HepG2 (cell line): ENCODE results near the gene SEPTIN10. TPM values are rescaled to one million over a fixed set of nuclear protein-coding genes. Genes with fewer than 3 reads are reported as not detected.

Experiments
- FOXC1 ChIP-seq: sonication (generic); formaldehyde crosslinking; IDR thresholded peaks from 2 replicates; pipeline ENCODE4 v1.8.0; 2022; ENCODE audit warnings: mild to moderate bottlenecking, missing genetic modification reagents, borderline replicate concordance
- HOXA3 ChIP-seq: sonication (generic); formaldehyde crosslinking; IDR thresholded peaks from 2 replicates; pipeline ENCODE4 v1.5.0; 2020; ENCODE audit warnings: missing genetic modification reagents
- HOXD1 ChIP-seq: sonication (generic); formaldehyde crosslinking; IDR thresholded peaks from 2 replicates; pipeline ENCODE4 v1.5.0; 2020; ENCODE audit warnings: missing genetic modification reagents
- KDM5B ChIP-seq: sonication (generic); formaldehyde crosslinking; IDR thresholded peaks from 2 replicates; pipeline ENCODE4 v1.4.0; 2020; ENCODE audit warnings: missing genetic modification reagents, mild to moderate bottlenecking, borderline replicate concordance
- NPAS2 ChIP-seq: sonication (generic); formaldehyde crosslinking; IDR thresholded peaks from 2 replicates; pipeline ENCODE4 v1.8.0; 2022; ENCODE audit warnings: mild to moderate bottlenecking, missing genetic modification reagents, borderline replicate concordance
- SMYD3 ChIP-seq: sonication (generic); formaldehyde crosslinking; IDR thresholded peaks from 2 replicates; pipeline ENCODE4 v1.8.1; 2023; ENCODE audit warnings: mild to moderate bottlenecking, missing genetic modification reagents
- TBX3 ChIP-seq: fragments of 450-650 bp; IDR thresholded peaks from 2 replicates; pipeline ENCODE4 v1.6.1; 2017; ENCODE audit warnings: antibody characterized with exemption, mild to moderate bottlenecking, inconsistent platforms, borderline replicate concordance
- ZBTB7A ChIP-seq: sonication (generic); formaldehyde crosslinking; IDR thresholded peaks from 2 replicates; pipeline ENCODE4 v1.8.0; 2022; ENCODE audit warnings: mild to moderate bottlenecking, missing genetic modification reagents
- ZFP90 ChIP-seq: sonication (generic); formaldehyde crosslinking; IDR thresholded peaks from 2 replicates; pipeline ENCODE4 v1.8.0; 2022; ENCODE audit warnings: missing genetic modification reagents, mild to moderate bottlenecking, inconsistent platforms, borderline replicate concordance
- ZMAT3 ChIP-seq: sonication (generic); formaldehyde crosslinking; conservative IDR thresholded peaks from 2 replicates; pipeline ENCODE4 v1.7.0; 2021; ENCODE audit warnings: missing genetic modification reagents
- ZNF253 ChIP-seq: sonication (generic); formaldehyde crosslinking; IDR thresholded peaks from 2 replicates; pipeline ENCODE4 v1.8.0; 2022; ENCODE audit warnings: mild to moderate bottlenecking, missing genetic modification reagents, borderline replicate concordance
- ZNF598 ChIP-seq: sonication (generic); formaldehyde crosslinking; IDR thresholded peaks from 2 replicates; pipeline ENCODE4 v1.5.1; 2020; ENCODE audit warnings: mild to moderate bottlenecking, missing genetic modification reagents, borderline replicate concordance
- ZNF777 ChIP-seq: sonication (generic); formaldehyde crosslinking; IDR thresholded peaks from 2 replicates; pipeline ENCODE4 v1.4.0; 2020; ENCODE audit warnings: missing genetic modification reagents
- ZNF839 ChIP-seq: sonication (generic); formaldehyde crosslinking; IDR thresholded peaks from 2 replicates; pipeline ENCODE4 v1.4.0; 2020; ENCODE audit warnings: missing genetic modification reagents, mild to moderate bottlenecking, borderline replicate concordance
- polyA plus RNA-seq, 8 experiments: library from polyadenylated mRNA; depleted of rRNA in 3 of 8; stranded (reverse) in 7 of 8; unstranded in 1 of 8; fragments of >200 nt; fragmentation: Illumina TruSeq in 4 of 8; extraction: Trizol in 4 of 8; gene quantifications; 2 replicates each; pipeline versions ENCODE4 v1.2.1 to v1.2.3, GENCODE V29; 2011 to 2016; ENCODE audit warnings: low read depth in 4 of 8, missing spikeins in 1 of 8, mixed read lengths in 1 of 8; ENCODE audit not compliant: insufficient read depth in 1 of 8
- total RNA-seq, 5 experiments: library from RNA; depleted of rRNA; stranded (reverse); fragments of >200 nt; fragmentation: Illumina TruSeq; extraction: Trizol; gene quantifications; 2 replicates each; pipeline ENCODE4 v1.2.3, GENCODE V29; 2016; ENCODE audit warnings: low read depth in 1 of 5
- TF ChIP-seq, protein P1 (sequence below): conservative IDR thresholded peaks from 2 replicates; pipeline ENCODE4 v1.6.1; 2018; ENCODE audit warnings: missing genetic modification reagents
- TF ChIP-seq, protein P2 (sequence below): sonication (generic); formaldehyde crosslinking; IDR thresholded peaks from 2 replicates; pipeline ENCODE4 v1.8.0; 2022; ENCODE audit warnings: missing genetic modification reagents, mild to moderate bottlenecking, inconsistent platforms, borderline replicate concordance
- TF ChIP-seq, protein P3 (sequence below): sonication (generic); formaldehyde crosslinking; IDR thresholded peaks from 2 replicates; pipeline ENCODE4 v1.5.1; 2020; ENCODE audit warnings: missing genetic modification reagents, mild to moderate bottlenecking, borderline replicate concordance
- TF ChIP-seq, protein P4 (sequence below): sonication (generic); formaldehyde crosslinking; IDR thresholded peaks from 2 replicates; pipeline ENCODE4 v1.5.0; 2020; ENCODE audit warnings: missing genetic modification reagents, mild to moderate bottlenecking, borderline replicate concordance

The SEPTIN10 gene
- total and polyA plus RNA-seq, 2 of the 13 experiments (the other 11 are each of a cell fraction or from before 2014, with no cell fraction given), result 45.8 to 67.5 TPM

DNA sequence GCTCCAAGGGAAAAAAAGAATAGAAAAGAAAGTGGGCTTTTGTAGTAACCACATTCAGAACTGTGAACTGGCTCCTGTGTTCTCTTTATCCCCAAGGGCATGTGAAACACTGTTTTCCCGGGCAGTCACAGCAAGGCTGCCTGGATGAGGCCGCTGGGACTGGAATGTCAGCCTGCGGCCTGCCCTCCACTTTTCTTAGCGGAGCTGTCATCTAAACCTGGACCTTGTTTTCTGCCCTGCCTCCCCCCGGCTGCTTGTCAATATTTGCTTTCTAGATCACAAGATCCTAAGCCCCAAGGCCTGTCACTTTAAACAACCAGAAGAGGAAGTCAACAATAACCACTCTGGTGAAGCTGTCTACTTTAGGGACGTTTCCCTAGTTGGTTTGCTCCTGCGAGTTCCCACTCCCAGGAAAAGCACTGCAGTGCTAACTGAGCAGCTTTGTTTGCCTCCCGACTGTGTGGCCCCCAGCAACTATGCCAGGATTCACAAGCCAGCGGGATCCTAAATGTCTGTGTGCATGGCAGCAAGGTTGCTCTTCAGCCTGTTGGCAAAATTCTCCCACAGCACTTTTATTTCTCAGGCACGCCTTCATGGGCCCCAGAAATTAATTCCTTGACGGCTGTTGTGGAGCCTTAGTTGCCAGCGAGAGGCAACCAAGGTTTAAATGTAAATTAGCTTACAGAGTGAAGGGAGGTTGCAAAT is 31.0 kb upstream of the SEPTIN10 start (continued):
- TF ChIP-seq ZMAT3 (CRISPR knock-in tag) (peak; percentile 80), ZNF777 (peak; percentile 60), TBX3 (peak; percentile 95), HOXD1 (CRISPR knock-in tag) (peak; percentile 99), ZNF598 (peak; percentile 95), NPAS2 (CRISPR knock-in tag) (no peak), HOXA3 (CRISPR knock-in tag) (peak; percentile 95), ZBTB7A (peak; percentile 86), ZNF253 (CRISPR knock-in tag) (no peak), ZFP90 (CRISPR knock-in tag) (peak; percentile 92), SMYD3 (CRISPR knock-in tag) (0 out of 2 replicates have a peak, but pooled peaks have one; percentile 67), ZNF839 (CRISPR knock-in tag) (peak; percentile 18; the same call in 1 of the 2 replicates), KDM5B (peak; percentile 86; the same call in 1 of the 2 replicates), FOXC1 (peak; percentile 96)
- TF ChIP-seq, protein P1, sequence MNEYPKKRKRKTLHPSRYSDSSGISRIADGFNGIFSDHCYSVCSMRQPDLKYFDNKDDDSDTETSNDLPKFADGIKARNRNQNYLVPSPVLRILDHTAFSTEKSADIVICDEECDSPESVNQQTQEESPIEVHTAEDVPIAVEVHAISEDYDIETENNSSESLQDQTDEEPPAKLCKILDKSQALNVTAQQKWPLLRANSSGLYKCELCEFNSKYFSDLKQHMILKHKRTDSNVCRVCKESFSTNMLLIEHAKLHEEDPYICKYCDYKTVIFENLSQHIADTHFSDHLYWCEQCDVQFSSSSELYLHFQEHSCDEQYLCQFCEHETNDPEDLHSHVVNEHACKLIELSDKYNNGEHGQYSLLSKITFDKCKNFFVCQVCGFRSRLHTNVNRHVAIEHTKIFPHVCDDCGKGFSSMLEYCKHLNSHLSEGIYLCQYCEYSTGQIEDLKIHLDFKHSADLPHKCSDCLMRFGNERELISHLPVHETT (CRISPR knock-in tag), result peak; percentile 58; the same call in 1 of the 2 replicates
- TF ChIP-seq, protein P2, sequence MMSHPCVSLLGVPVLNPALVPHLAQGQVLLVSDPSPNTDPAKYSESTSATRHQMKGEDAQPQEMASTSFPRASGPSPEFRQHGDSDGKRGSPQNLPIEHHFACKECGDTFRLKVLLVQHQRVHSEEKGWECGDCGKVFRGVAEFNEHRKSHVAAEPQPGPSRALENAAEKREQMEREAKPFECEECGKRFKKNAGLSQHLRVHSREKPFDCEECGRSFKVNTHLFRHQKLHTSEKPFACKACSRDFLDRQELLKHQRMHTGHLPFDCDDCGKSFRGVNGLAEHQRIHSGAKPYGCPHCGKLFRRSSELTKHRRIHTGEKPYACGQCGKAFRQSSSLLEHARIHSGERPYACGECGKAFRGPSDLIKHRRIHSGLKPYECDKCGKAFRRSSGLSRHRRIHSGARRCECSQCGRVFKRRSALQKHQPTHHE (CRISPR knock-in tag), result peak; percentile 88; the same call in 1 of the 2 replicates
- TF ChIP-seq, protein P3, sequence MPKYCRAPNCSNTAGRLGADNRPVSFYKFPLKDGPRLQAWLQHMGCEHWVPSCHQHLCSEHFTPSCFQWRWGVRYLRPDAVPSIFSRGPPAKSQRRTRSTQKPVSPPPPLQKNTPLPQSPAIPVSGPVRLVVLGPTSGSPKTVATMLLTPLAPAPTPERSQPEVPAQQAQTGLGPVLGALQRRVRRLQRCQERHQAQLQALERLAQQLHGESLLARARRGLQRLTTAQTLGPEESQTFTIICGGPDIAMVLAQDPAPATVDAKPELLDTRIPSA (CRISPR knock-in tag), result 0 out of 2 replicates have a peak, but pooled peaks have one; percentile 77
- TF ChIP-seq, protein P4, sequence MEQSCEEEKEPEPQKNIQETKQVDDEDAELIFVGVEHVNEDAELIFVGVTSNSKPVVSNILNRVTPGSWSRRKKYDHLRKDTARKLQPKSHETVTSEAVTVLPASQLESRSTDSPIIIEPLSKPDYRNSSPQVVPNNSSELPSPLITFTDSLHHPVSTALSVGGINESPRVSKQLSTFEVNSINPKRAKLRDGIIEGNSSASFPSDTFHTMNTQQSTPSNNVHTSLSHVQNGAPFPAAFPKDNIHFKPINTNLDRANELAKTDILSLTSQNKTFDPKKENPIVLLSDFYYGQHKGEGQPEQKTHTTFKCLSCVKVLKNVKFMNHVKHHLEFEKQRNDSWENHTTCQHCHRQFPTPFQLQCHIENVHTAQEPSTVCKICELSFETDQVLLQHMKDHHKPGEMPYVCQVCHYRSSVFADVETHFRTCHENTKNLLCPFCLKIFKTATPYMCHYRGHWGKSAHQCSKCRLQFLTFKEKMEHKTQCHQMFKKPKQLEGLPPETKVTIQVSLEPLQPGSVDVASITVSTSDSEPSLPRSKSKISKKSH (CRISPR knock-in tag), result peak; percentile 31; the same call in 1 of the 2 replicates
